HG03354 (cell line): Measurements from ENCODE around the gene AAMDC.
"Not testable (repeated sequence)": the region's sequence is repeated elsewhere in the genome, so short reads cannot be mapped to it uniquely, and the experiment has no call there.

Source experiments
- ATAC-seq: cut with Tn5 transposase; IDR thresholded peaks from one replicate; pipeline ENCODE4 v1.9.1; 2021; ENCODE audit warnings: mild to moderate bottlenecking; ENCODE audit not compliant: unreplicated experiment, poor library complexity, severe bottlenecking

Gene AAMDC

GRCh38 chr11:77819411-77819920 is 1.5 kb upstream of the AAMDC start:
- ATAC-seq: peak; percentile 59

- ATAC-seq: peak; percentile 16
These were observed 901 bp upstream of the AAMDC start for GRCh38 chr11:77819921-77820564.

GRCh38 chr11:77821349-77821851 is 456 bp downstream of the AAMDC start:
- no peak for ATAC-seq

GRCh38 chr11:77822126-77822525 is 1.2 kb downstream of the AAMDC start:
- ATAC-seq: not testable (repeated sequence)

- ATAC-seq: no peak
These were observed 2.8 kb downstream of the AAMDC start for GRCh38 chr11:77823775-77824174.

GRCh38 chr11:77828926-77829325 is 8.0 kb downstream of the AAMDC start:
- no peak for ATAC-seq

GRCh38 chr11:77833302-77833701 is 12.4 kb downstream of the AAMDC start:
- no peak for ATAC-seq

GRCh38 chr11:77842441-77843121 is 21.6 kb downstream of the AAMDC start:
- no peak for ATAC-seq

GRCh38 chr11:77843700-77844099 is 22.8 kb downstream of the AAMDC start:
- not testable (repeated sequence) for ATAC-seq

GRCh38 chr11:77851503-77851902 is 30.6 kb downstream of the AAMDC start:
- ATAC-seq: no peak

DNA sequence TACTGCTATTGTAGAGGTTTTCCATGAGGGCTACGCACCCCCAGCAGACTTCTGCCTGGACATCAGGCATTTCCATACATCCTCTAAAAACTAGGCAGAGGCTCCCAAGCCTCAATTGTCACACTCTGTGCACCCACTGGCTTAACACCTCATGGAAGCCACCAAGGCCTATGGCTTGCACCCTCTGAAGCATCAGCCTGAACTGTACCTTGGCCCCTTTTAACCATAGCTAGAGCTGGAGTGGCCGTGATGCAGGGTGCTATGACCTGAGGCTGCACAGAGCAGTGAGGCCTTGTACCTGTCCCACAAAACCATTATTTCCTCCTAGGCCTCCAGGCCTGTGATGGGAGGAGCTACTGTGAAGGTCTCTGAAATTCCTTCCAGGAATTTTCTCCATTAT is 33.9 kb downstream of the AAMDC start:
- ATAC-seq: no peak

- ATAC-seq: not testable (repeated sequence)
These were observed 37.0 kb downstream of the AAMDC start for GRCh38 chr11:77857906-77858457.

DNA sequence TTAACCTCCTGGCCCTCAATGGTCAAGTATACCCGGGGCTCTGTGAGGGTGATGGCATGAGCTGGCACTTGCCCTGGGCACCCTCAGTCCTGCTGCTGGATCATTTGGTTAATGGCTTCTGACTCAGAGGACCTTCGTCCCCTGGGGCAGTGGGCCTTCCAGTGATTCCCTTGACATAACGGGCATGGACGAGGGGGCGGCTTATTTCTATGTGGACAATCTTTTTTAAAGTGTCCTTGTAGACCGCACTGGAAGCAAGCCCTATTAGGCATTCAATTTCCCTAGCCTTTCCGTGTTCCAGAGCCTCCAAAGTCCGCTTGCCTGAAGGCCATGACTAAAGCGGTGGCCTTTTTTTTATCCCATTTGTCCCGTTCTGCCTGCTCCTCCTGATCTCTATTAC is 40.5 kb downstream of the AAMDC start:
- ATAC-seq: not testable (repeated sequence)

- ATAC-seq: no peak
These were observed 44.9 kb downstream of the AAMDC start for GRCh38 chr11:77865805-77866204.

- no peak for ATAC-seq
These were observed 45.4 kb downstream of the AAMDC start for GRCh38 chr11:77866336-77866735.

GRCh38 chr11:77868744-77869143 is 47.8 kb downstream of the AAMDC start:
- no peak for ATAC-seq

GRCh38 chr11:77871855-77872254 is 50.9 kb downstream of the AAMDC start:
- no peak for ATAC-seq

GRCh38 chr11:77873345-77873744 is 52.4 kb downstream of the AAMDC start:
- ATAC-seq: no peak

GRCh38 chr11:77874206-77874605 is 53.3 kb downstream of the AAMDC start:
- no peak for ATAC-seq

DNA sequence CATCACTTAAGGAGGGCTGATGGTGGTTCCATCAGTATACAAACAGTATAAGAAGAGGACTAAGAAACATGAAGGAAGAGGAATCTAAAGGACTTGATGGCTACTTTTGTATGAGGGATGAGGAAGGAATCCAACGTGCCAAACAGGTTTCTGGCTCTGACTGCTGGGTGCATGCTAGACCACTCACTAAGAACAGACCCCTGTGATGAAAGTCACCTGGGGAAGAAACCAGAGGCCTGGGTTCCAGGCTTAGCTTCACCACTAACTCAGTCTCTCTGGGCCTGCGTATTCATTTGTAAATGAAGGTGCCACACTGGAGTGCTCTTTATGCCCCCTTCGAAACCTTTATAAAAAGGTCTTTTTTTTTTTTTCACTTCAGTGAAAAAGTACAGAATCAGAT is 55.1 kb downstream of the AAMDC start:
- ATAC-seq: no peak

- not testable (repeated sequence) for ATAC-seq
These were observed 57.3 kb downstream of the AAMDC start for GRCh38 chr11:77878247-77878646.
